IMR-90 (cell line): Measurements from ENCODE around the gene PASD1. TPM values are rescaled to one million over a fixed set of nuclear protein-coding genes. Genes with fewer than 3 reads are reported as not detected.

Experiments
- ATAC-seq: fragments of 200-7000 bp; cut with Tn5 transposase; 2 replicates; pipeline ENCODE4 v1.9.1; 2020; ENCODE audit warnings: low read depth, mild to moderate bottlenecking, moderate library complexity
- BruUV-seq: library from RNA; stranded (reverse); fragments of 400-500 nt; replicated peaks from 2 replicates; lab custom pipeline; 2021; lab: Mats Ljungman, UMichigan
- CTCF ChIA-PET: fragments of 300-600 bp; formaldehyde crosslinking; extraction: SDS; loops from one replicate; lab custom pipeline; 2021; ENCODE audit warnings: antibody characterized with exemption; lab: Yijun Ruan, JAX
- POLR2A ChIA-PET: fragments of 300-600 bp; sonication (Branson Sonifier 250); formaldehyde crosslinking; loops from one replicate; lab custom pipeline; 2022; ENCODE audit warnings: antibody characterized with exemption; ENCODE audit not compliant: unreplicated experiment; lab: Charles Lee
- DNase-seq: peaks from one replicate; pipeline ENCODE4 v3.0.0; 2013
- H2AFZ ChIP-seq: replicated peaks from 2 replicates; pipeline ENCODE3; 2013; ENCODE audit warnings: low read length, mild to moderate bottlenecking; ENCODE audit not compliant: poor library complexity
- H2AK5ac ChIP-seq: 2 replicates; pipeline ENCODE4 v1.6.1; 2013; ENCODE audit warnings: low read depth, low read length, inconsistent platforms
- H2AK9ac ChIP-seq: replicated peaks from 2 replicates; pipeline ENCODE3; 2013; ENCODE audit warnings: mild to moderate bottlenecking, low read depth, low read length, moderate library complexity; ENCODE audit not compliant: poor library complexity
- H2BK120ac ChIP-seq: 2 replicates; pipeline ENCODE4 v1.6.1; 2013; ENCODE audit warnings: low read depth, low read length, inconsistent platforms
- H2BK15ac ChIP-seq: 3 replicates; pipeline ENCODE4 v1.6.1; 2013; ENCODE audit warnings: low read depth, low read length, inconsistent platforms
- H2BK20ac ChIP-seq: 2 replicates; pipeline ENCODE4 v1.6.1; 2013; ENCODE audit warnings: low read depth, mild to moderate bottlenecking, inconsistent platforms, low read length, moderate library complexity
- H2BK5ac ChIP-seq: 2 replicates; pipeline ENCODE4 v1.6.1; 2013; ENCODE audit warnings: mild to moderate bottlenecking, low read depth, low read length, inconsistent platforms; ENCODE audit not compliant: poor library complexity, severe bottlenecking
- H3K14ac ChIP-seq: replicated peaks from 2 replicates; pipeline ENCODE4 v1.6.1; 2013; ENCODE audit warnings: low read depth, low read length, inconsistent platforms
- H3K18ac ChIP-seq: 2 replicates; pipeline ENCODE4 v1.6.1; 2013; ENCODE audit warnings: low read depth, low read length, control low read depth
- H3K23ac ChIP-seq: 2 replicates; pipeline ENCODE4 v1.6.1; 2013; ENCODE audit warnings: low read depth, low read length, inconsistent platforms
- H3K27ac ChIP-seq: 2 replicates; pipeline ENCODE4 v1.5.1; 2013; ENCODE audit warnings: mild to moderate bottlenecking, control low read depth, low read length; ENCODE audit not compliant: insufficient read depth
- H3K27me3 ChIP-seq: 2 replicates; pipeline ENCODE4 v1.6.1; 2013; ENCODE audit warnings: low read length; ENCODE audit not compliant: control insufficient read depth, insufficient read depth
- H3K36me3 ChIP-seq: 2 replicates; pipeline ENCODE4 v1.6.1; 2013; ENCODE audit warnings: low read length, mixed read lengths; ENCODE audit not compliant: control insufficient read depth, insufficient read depth
- H3K4ac ChIP-seq: 2 replicates; pipeline ENCODE4 v1.6.1; 2013; ENCODE audit warnings: low read depth, low read length, inconsistent platforms
- H3K4me1 ChIP-seq: 2 replicates; pipeline ENCODE4 v1.6.1; 2013; ENCODE audit warnings: low read length, mixed read lengths; ENCODE audit not compliant: control insufficient read depth, insufficient read depth
- H3K4me2 ChIP-seq: 2 replicates; pipeline ENCODE4 v1.6.1; 2013; ENCODE audit warnings: low read depth, mild to moderate bottlenecking, control low read depth, low read length, moderate library complexity
- H3K4me3 ChIP-seq: 2 replicates; pipeline ENCODE4 v1.5.1; 2013; ENCODE audit warnings: low read depth, mild to moderate bottlenecking, control low read depth, low read length, moderate library complexity; ENCODE audit not compliant: insufficient read depth
- H3K56ac ChIP-seq: 2 replicates; pipeline ENCODE4 v1.6.1; 2013; ENCODE audit warnings: low read length, inconsistent platforms; ENCODE audit not compliant: insufficient read depth; ENCODE audit errors: extremely low read depth
- H3K79me1 ChIP-seq, 2 experiments: 2 replicates each; pipeline ENCODE4 v1.6.1; 2013; ENCODE audit warnings: low read length in 2 of 2, inconsistent platforms in 1 of 2, low read depth in 1 of 2
- H3K9ac ChIP-seq: 2 replicates; pipeline ENCODE4 v1.6.1; 2013; ENCODE audit warnings: low read depth, low read length, control low read depth
- H3K9me1 ChIP-seq: 2 replicates; pipeline ENCODE4 v1.6.1; 2013; ENCODE audit warnings: low read length, inconsistent platforms; ENCODE audit not compliant: insufficient read depth
- H3K9me3 ChIP-seq: 2 replicates; pipeline ENCODE4 v1.6.1; 2013; ENCODE audit warnings: low read length; ENCODE audit not compliant: control insufficient read depth, insufficient read depth
- H4K20me1 ChIP-seq: 2 replicates; pipeline ENCODE4 v1.6.1; 2013; ENCODE audit warnings: low read length, inconsistent platforms; ENCODE audit not compliant: insufficient read depth
- H4K5ac ChIP-seq: 2 replicates; pipeline ENCODE4 v1.6.1; 2013; ENCODE audit warnings: mild to moderate bottlenecking, low read depth, low read length, control low read depth
- H4K8ac ChIP-seq, 2 experiments: 2 replicates each; pipeline ENCODE4 v1.6.1; 2013; ENCODE audit warnings: low read depth in 2 of 2, low read length in 2 of 2, control low read depth in 1 of 2, inconsistent platforms in 1 of 2
- H4K91ac ChIP-seq: 2 replicates; pipeline ENCODE4 v1.6.1; 2013; ENCODE audit warnings: low read depth, low read length, inconsistent platforms; ENCODE audit not compliant: insufficient read depth
- CHD1 ChIP-seq: IDR thresholded peaks from 2 replicates; pipeline ENCODE4 v1.6.1; 2012; ENCODE audit warnings: low read depth, low read length, improper control_type of control experiment
- CTCF ChIP-seq: conservative IDR thresholded peaks from 2 replicates; pipeline ENCODE4 v1.5.1; 2012; ENCODE audit warnings: mild to moderate bottlenecking, low read depth, low read length, improper control_type of control experiment
- FOS ChIP-seq: fragments of 150-350 bp; IDR thresholded peaks from 2 replicates; pipeline ENCODE4 v1.6.1; 2016; ENCODE audit warnings: low read depth, low read length
- MAFK ChIP-seq: IDR thresholded peaks from 2 replicates; pipeline ENCODE4 v1.6.1; 2012; ENCODE audit warnings: low read depth, low read length, improper control_type of control experiment
- MXI1 ChIP-seq: IDR thresholded peaks from 2 replicates; pipeline ENCODE4 v1.6.1; 2012; ENCODE audit warnings: low read depth, mild to moderate bottlenecking, low read length, moderate library complexity, borderline replicate concordance
- NFE2L2 ChIP-seq: fragments of 150-350 bp; IDR thresholded peaks from 2 replicates; pipeline ENCODE4 v1.6.1; 2016; ENCODE audit warnings: low read depth, mild to moderate bottlenecking, low read length
- POLR2A ChIP-seq: IDR thresholded peaks from 2 replicates; pipeline ENCODE4 v1.6.1; 2012; ENCODE audit warnings: mild to moderate bottlenecking, low read depth, low read length
- RCOR1 ChIP-seq: IDR thresholded peaks from 2 replicates; pipeline ENCODE4 v1.6.1; 2012; ENCODE audit warnings: mild to moderate bottlenecking, low read length, improper control_type of control experiment; ENCODE audit not compliant: insufficient replicate concordance
- SMC3 ChIP-seq: fragments of 150-350 bp; IDR thresholded peaks from 2 replicates; pipeline ENCODE4 v1.6.1; 2016; ENCODE audit warnings: low read depth, mild to moderate bottlenecking, antibody characterized with exemption, low read length, moderate library complexity
- USF2 ChIP-seq: fragments of 150-350 bp; IDR thresholded peaks from 2 replicates; pipeline ENCODE4 v1.6.1; 2017; ENCODE audit warnings: mild to moderate bottlenecking, antibody characterized with exemption, low read length, low read depth
- WGBS, 2 experiments: methylation state at CpG; one replicate each; pipeline versions ENCODE4 v1.1.5 to v1.1.7; 2013; ENCODE audit warnings: missing lambda C conversion rate in 2 of 2; ENCODE audit not compliant: insufficient read length in 1 of 2; ENCODE audit errors: extremely low coverage in 2 of 2; 5-methylcytosine and 5-hydroxymethylcytosine counted together
- dilution Hi-C: fragments of 300-500 bp; cut with HindIII; formaldehyde crosslinking; loops from one replicate; pipeline ENCODE4 v1.14.3; 2018; ENCODE audit warnings: low sequenced_read_pairs; ENCODE audit not compliant: unreplicated experiment
- in situ Hi-C: fragments of 300-500 bp; cut with MboI; formaldehyde crosslinking; loops from 3 replicates; pipeline ENCODE4 v1.14.3; 2019; ENCODE audit warnings: low sequenced_read_pairs, inconsistent platforms, mixed read lengths
- intact Hi-C: fragments of 100-400 bp; cut with micrococcal nuclease; formaldehyde crosslinking; loops from 2 replicates; pipeline ENCODE4 v1.10.0; 2022
- polyA plus RNA-seq, 3 experiments: library from polyadenylated mRNA; depleted of rRNA; stranded (reverse); fragments of >200 nt; gene quantifications; 2 replicates each; pipeline ENCODE4 v1.2.3, GENCODE V29; 2012; ENCODE audit warnings: low replicate concordance in 1 of 3
- total RNA-seq: library from RNA; depleted of rRNA; stranded (reverse); fragments of >200 nt; gene quantifications from 2 replicates; pipeline ENCODE4 v1.2.3, GENCODE V29; 2012
- TF ChIP-seq, protein P1 (sequence below): fragments of 150-350 bp; IDR thresholded peaks from 2 replicates; pipeline ENCODE4 v1.6.1; 2016; ENCODE audit warnings: low read depth, mild to moderate bottlenecking, low read length, moderate library complexity, borderline replicate concordance

PASD1 gene
- total and polyA plus RNA-seq, 2 of the 4 experiments (the other 2 are of a cell fraction), result not detected

DNA sequence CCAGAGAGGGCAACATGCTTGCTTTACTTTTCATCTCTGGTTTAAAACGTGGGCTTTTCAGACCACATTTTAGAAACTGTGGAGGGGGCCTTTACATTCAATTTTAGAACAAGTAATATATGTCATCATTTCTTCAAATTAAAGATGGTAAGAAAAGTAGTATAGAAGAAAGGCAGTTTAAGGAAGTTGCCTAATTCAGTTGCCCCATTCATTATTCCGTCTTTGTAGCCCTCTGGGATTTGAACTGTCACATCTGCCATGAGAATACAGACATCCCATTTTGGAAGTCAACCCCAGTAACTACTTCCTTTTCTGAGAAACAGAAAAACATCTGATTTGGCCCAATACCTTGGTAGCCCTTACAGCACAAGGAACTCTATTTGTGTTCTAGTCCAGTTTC is 61.2 kb downstream of the PASD1 start:
- no peak overlapping the region for H3K4me3 ChIP-seq
- dilution Hi-C loops (no loop called here), intact Hi-C loops (no loop called here), in situ Hi-C loops (no loop called here)
- H4K91ac ChIP-seq, result no peak overlapping the region
- no peaks in the 10 kb centered on the region for H3K27me3 ChIP-seq
- no peak overlapping the region for H2BK15ac ChIP-seq
- no peak overlapping the region for H2AK9ac ChIP-seq
- TF ChIP-seq NFE2L2 (no peak), FOS (no peak), SMC3 (no peak), USF2 (no peak), MXI1 (no peak), RCOR1 (no peak), CTCF (no peak), MAFK (no peak), POLR2A (no peak), CHD1 (no peak)
- TF ChIP-seq, protein P1, sequence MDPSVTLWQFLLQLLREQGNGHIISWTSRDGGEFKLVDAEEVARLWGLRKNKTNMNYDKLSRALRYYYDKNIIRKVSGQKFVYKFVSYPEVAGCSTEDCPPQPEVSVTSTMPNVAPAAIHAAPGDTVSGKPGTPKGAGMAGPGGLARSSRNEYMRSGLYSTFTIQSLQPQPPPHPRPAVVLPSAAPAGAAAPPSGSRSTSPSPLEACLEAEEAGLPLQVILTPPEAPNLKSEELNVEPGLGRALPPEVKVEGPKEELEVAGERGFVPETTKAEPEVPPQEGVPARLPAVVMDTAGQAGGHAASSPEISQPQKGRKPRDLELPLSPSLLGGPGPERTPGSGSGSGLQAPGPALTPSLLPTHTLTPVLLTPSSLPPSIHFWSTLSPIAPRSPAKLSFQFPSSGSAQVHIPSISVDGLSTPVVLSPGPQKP, result no peak
- H2BK120ac ChIP-seq, result no peak overlapping the region
- no peak overlapping the region for H3K4ac ChIP-seq
- H3K36me3 ChIP-seq, result no peaks in the 10 kb centered on the region
- H3K23ac ChIP-seq, result no peak overlapping the region
- no TSS peak for BruUV-seq
- H3K9me1 ChIP-seq, result no peaks in the 10 kb centered on the region
- no peak overlapping the region for H4K8ac ChIP-seq
- no peak overlapping the region for H2AFZ ChIP-seq
- H4K20me1 ChIP-seq, result no peaks in the 10 kb centered on the region
- ChIA-PET CTCF (no interaction called here), POLR2A (no interaction called here)
- ATAC-seq (no peak), DNase-seq (no peak)
- H3K4me1 ChIP-seq, result no peaks in the 10 kb centered on the region
- H4K5ac ChIP-seq, result no peak overlapping the region
- no peak overlapping the region for H3K56ac ChIP-seq
- no peak overlapping the region for H3K18ac ChIP-seq
- no peak overlapping the region for H3K4me2 ChIP-seq
- H3K79me1 ChIP-seq, result no peaks in the 10 kb centered on the region
- H2BK5ac ChIP-seq, result no peak overlapping the region
- WGBS, 2 experiments, result no CpG with 5 or more reads among the region's 2 CpGs
- no peaks in the 10 kb centered on the region; the same call in 1 of the 2 replicates for H3K9me3 ChIP-seq
- no peak overlapping the region for H2AK5ac ChIP-seq
- no peak overlapping the region for H3K27ac ChIP-seq
- H3K14ac ChIP-seq, result no peak overlapping the region
- no peak overlapping the region for H3K9ac ChIP-seq
- H2BK20ac ChIP-seq, result no peak overlapping the region
